ENCODE data around the gene KATNB1. TPM values are rescaled to one million over a fixed set of nuclear protein-coding genes. Genes with fewer than 3 reads are reported as not detected.

Gene KATNB1
- total RNA-seq, 4 donors from 2014 or later: 16.8 to 30.2 (median 21.0) TPM

DNA sequence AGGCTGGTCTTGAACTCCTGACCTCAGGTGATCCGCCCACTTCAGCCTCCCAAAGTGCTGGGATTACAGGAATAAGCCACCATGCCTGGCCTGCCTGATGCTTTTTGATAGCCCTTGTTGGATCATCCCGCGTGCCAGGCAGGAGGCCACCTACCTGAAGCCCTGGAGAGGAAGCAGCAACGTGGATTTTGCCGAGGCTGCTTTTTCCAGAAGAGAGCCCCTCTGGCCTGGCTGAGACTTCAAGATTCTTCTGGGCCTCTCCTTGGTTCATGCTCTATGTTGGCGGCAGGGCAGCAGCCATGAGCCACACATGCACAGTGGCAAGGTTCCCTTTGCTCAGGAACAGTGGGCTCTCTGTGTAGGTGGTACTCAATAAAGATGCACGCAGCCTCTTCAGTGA lies 11.5 kb downstream of the KATNB1 start:
- H3K4me1 ChIP-seq: peaks cover 0 to 4% (median 1%) of the 10 kb centered on the region in 3 donors
- no peak for TF ChIP-seq CTCF (IDR thresholded peaks at IDR 0.05)
- no peak for TF ChIP-seq POLR2A (IDR thresholded peaks at IDR 0.05)
- H3K27ac ChIP-seq: no peak overlapping the region
- H3K36me3 ChIP-seq: peaks cover 0 to 62% (median 4%) of the 10 kb centered on the region in 3 donors
- no peak overlapping the region for H3K4me3 ChIP-seq
- no peaks in the 10 kb centered on the region for H3K27me3 ChIP-seq
- 93% methylated on average over 2 of the region's 7 CpGs; no CpG with 5 or more reads in 1 of the 2 donors for WGBS, 2 donors
- H3K9me3 ChIP-seq: no peaks in the 10 kb centered on the region
- intact Hi-C loops (cut with DNase I): no loop called here
- DNase-seq: no peak

DNA sequence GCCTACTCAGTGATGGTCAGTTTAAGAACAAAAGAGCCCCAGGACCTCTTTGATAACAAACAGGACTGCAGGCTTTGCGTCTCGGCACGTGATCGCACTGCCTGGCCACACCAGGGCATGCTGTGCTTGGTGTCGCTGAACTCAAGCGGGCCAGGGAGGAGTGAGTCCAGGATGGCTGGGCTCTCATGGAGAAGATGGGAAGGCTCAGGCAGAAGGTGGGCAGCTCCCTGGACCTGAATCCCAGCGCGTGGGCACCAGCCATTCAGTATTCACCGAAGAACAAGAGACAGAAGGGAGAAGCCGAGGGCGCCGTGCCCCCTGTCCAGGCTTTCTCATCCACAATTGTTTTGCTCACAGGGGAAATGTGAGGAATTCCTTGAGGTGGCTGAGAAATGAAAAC lies 11.9 kb downstream of the KATNB1 start:
- Histone ChIP-seq H3K27me3 (no peaks in the 10 kb centered on the region), H3K4me1 (peaks cover 0 to under 1% (median 0%) of the 10 kb centered on the region in 3 donors), H3K9me3 (no peaks in the 10 kb centered on the region), H3K4me3 (no peak overlapping the region), H3K36me3 (peaks cover 0 to 66% (median 4%) of the 10 kb centered on the region in 3 donors), H3K27ac (no peak overlapping the region)
- 95 to 97% methylated on average over 5 to 11 of the region's 12 CpGs for WGBS, 2 donors
- DNase-seq: no peak
- TF ChIP-seq POLR2A (IDR thresholded peaks at IDR 0.05) (no peak), CTCF (IDR thresholded peaks at IDR 0.05) (no peak)
- intact Hi-C loops (cut with DNase I): no loop called here

GRCh38 chr16:57747996-57748395 lies 12.4 kb downstream of the KATNB1 start:
- 60 to 96% methylated on average over 1 to 3 of the region's 6 CpGs for WGBS, 2 donors
- intact Hi-C loops (cut with DNase I): no loop called here
- Histone ChIP-seq H3K27me3 (no peaks in the 10 kb centered on the region), H3K4me3 (no peak overlapping the region), H3K36me3 (peaks cover 0 to 70% (median 4%) of the 10 kb centered on the region in 3 donors), H3K27ac (no peak overlapping the region), H3K9me3 (no peaks in the 10 kb centered on the region), H3K4me1 (no peaks in the 10 kb centered on the region)
- DNase-seq: no peak
- TF ChIP-seq POLR2A (IDR thresholded peaks at IDR 0.05) (no peak), CTCF (IDR thresholded peaks at IDR 0.05) (no peak)

DNA sequence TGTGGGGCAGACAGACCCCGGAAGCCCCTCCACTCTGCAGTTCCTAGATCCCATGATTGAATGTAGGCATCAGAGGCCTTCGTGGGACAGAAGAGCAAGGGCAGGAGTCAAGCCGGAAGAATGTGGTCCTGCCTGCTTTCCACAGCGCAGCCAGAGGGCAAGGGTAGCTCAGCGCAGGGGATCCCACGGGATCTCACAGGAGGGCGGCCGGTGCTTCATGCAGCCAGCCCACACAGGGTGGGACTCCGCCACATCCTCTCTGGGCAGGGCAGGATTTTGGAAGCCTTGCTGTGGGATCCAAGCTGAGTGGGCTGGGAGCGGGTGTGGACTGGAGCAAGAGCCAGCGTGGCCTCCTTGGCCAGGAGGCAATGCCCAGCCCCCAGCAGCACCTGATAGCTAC lies 13.0 kb downstream of the KATNB1 start:
- DNase-seq: no peak
- Histone ChIP-seq H3K4me3 (no peak overlapping the region), H3K27me3 (no peaks in the 10 kb centered on the region), H3K27ac (no peak overlapping the region), H3K36me3 (peaks cover 0 to 70% (median 4%) of the 10 kb centered on the region in 3 donors), H3K4me1 (no peaks in the 10 kb centered on the region), H3K9me3 (no peaks in the 10 kb centered on the region)
- TF ChIP-seq POLR2A (IDR thresholded peaks at IDR 0.05) (no peak), CTCF (IDR thresholded peaks at IDR 0.05) (no peak)
- 79 to 90% methylated on average over 2 to 6 of the region's 11 CpGs for WGBS, 2 donors
- intact Hi-C loops (cut with DNase I): no loop called here

- Histone ChIP-seq H3K4me3 (no peak overlapping the region), H3K4me1 (no peaks in the 10 kb centered on the region), H3K36me3 (peaks cover 0 to 73% (median 2%) of the 10 kb centered on the region in 3 donors), H3K9me3 (no peaks in the 10 kb centered on the region), H3K27me3 (no peaks in the 10 kb centered on the region), H3K27ac (no peak overlapping the region)
- DNase-seq: no peak
- intact Hi-C loops (cut with DNase I): no loop called here
- no peak for TF ChIP-seq CTCF (IDR thresholded peaks at IDR 0.05)
- 89 to 94% methylated on average over 3 of the region's 3 CpGs for WGBS, 2 donors
These were observed 13.6 kb downstream of the KATNB1 start for GRCh38 chr16:57749101-57749692.
